T-cell (primary cell): ENCODE measurements around the gene ENPP6. TPM values are rescaled to one million over a fixed set of nuclear protein-coding genes. Genes with fewer than 3 reads are reported as not detected.

Source experiments
- ATAC-seq, 4 experiments: fragments of 200-7000 bp in 3 of 4; fragments of 150-1000 bp in 1 of 4; cut with Tn5 transposase; replicated peaks in 1 of 4; 1 replicate in 3 of 4; 2 replicates in 1 of 4; pipeline ENCODE4 v1.10.0; 2021; ENCODE audit warnings: moderate library complexity in 3 of 4, mild to moderate bottlenecking in 2 of 4, moderate number of reproducible peaks in 1 of 4
- CTCF ChIA-PET, 2 donors: fragments of 300-600 bp; sonication (Branson Sonifier 250); formaldehyde crosslinking; loops; one replicate each; lab custom pipeline; 2022; ENCODE audit warnings: antibody characterized with exemption in 2 of 2; lab: Charles Lee
- POLR2A ChIA-PET, 2 donors: fragments of 300-600 bp; sonication (Branson Sonifier 250); formaldehyde crosslinking; loops; one replicate each; lab custom pipeline; 2022; ENCODE audit warnings: antibody characterized with exemption in 2 of 2; lab: Charles Lee
- DNase-seq, 35 experiments: peaks; one replicate each; pipeline versions ENCODE4 v3.0.0 to v3.0.0-alpha.2; 2013 to 2023
- H3K27ac ChIP-seq: one replicate; pipeline ENCODE4 v1.5.1; 2013; ENCODE audit warnings: low read length
- H3K27me3 ChIP-seq, 2 experiments: replicated peaks in 1 of 2; 1 replicate in 1 of 2; 2 replicates in 1 of 2; pipeline versions ENCODE4 v1.6.1 to v1.7.0; 2013; ENCODE audit warnings: low read length in 1 of 2, mixed read lengths in 1 of 2; ENCODE audit not compliant: control insufficient read depth in 2 of 2, insufficient read depth in 2 of 2; ENCODE audit errors: extremely low read depth in 1 of 2
- H3K36me3 ChIP-seq, 2 donors: 1 replicate in 1 of 2; 2 replicates in 1 of 2; pipeline versions ENCODE4 v1.6.1 to v1.7.0; 2013; ENCODE audit warnings: low read length in 1 of 2; ENCODE audit not compliant: control insufficient read depth in 2 of 2, insufficient read depth in 1 of 2; ENCODE audit errors: extremely low read depth in 1 of 2
- H3K4me1 ChIP-seq, 2 experiments: 1 replicate in 1 of 2; 2 replicates in 1 of 2; pipeline versions ENCODE4 v1.6.1 to v1.7.0; 2013; ENCODE audit warnings: low read length in 2 of 2, mixed read lengths in 1 of 2; ENCODE audit not compliant: insufficient read depth in 2 of 2, control insufficient read depth in 1 of 2; ENCODE audit errors: extremely low read depth in 1 of 2
- H3K4me3 ChIP-seq, 2 donors: 1 replicate in 1 of 2; 2 replicates in 1 of 2; pipeline versions ENCODE4 v1.5.1 to v1.7.0; 2013; ENCODE audit warnings: mild to moderate bottlenecking in 2 of 2, low read length in 1 of 2, moderate library complexity in 1 of 2; ENCODE audit not compliant: control insufficient read depth in 1 of 2; ENCODE audit errors: extremely low read depth in 1 of 2
- H3K9me3 ChIP-seq: 2 replicates; pipeline ENCODE4 v1.7.0; 2013
- H3K27ac Mint-ChIP-seq, 2 donors: one replicate each; pipeline ENCODE4 v1.8.0; 2020 to 2021; ENCODE audit warnings: mild to moderate bottlenecking in 2 of 2, mixed read lengths in 2 of 2
- H3K27me3 Mint-ChIP-seq, 2 donors: one replicate each; pipeline ENCODE4 v1.8.0; 2021 to 2022; ENCODE audit warnings: mixed read lengths in 2 of 2
- H3K36me3 Mint-ChIP-seq: one replicate; pipeline ENCODE4 v1.8.0; 2021; ENCODE audit warnings: mixed read lengths
- H3K4me1 Mint-ChIP-seq, 3 donors: one replicate each; pipeline ENCODE4 v1.8.0; 2020 to 2022; ENCODE audit warnings: mixed read lengths in 3 of 3, mild to moderate bottlenecking in 1 of 3
- H3K4me3 Mint-ChIP-seq, 3 donors: one replicate each; pipeline ENCODE4 v1.8.0; 2020 to 2022; ENCODE audit warnings: mild to moderate bottlenecking in 3 of 3, mixed read lengths in 3 of 3, moderate library complexity in 3 of 3
- H3K9me3 Mint-ChIP-seq, 3 donors: one replicate each; pipeline ENCODE4 v1.8.0; 2020 to 2022; ENCODE audit warnings: mixed read lengths in 3 of 3
- WGBS: methylation state at CpG from one replicate; pipeline ENCODE4 v1.1.5; 2013; ENCODE audit warnings: missing lambda C conversion rate; ENCODE audit not compliant: insufficient coverage; 5-methylcytosine and 5-hydroxymethylcytosine counted together
- total RNA-seq, 35 experiments: library from RNA in 6 of 35; stranded (reverse) in 6 of 35; fragments of 120-200 nt in 1 of 35; gene quantifications; one replicate each; pipeline versions ENCODE4 v1.2.1 to v1.2.4 and lab custom pipeline; 2013 to 2026

The ENPP6 gene
- total RNA-seq, 5 donors from 2014 or later (not counting 1 experiment from before 2014, with no cell fraction given), result not detected

DNA sequence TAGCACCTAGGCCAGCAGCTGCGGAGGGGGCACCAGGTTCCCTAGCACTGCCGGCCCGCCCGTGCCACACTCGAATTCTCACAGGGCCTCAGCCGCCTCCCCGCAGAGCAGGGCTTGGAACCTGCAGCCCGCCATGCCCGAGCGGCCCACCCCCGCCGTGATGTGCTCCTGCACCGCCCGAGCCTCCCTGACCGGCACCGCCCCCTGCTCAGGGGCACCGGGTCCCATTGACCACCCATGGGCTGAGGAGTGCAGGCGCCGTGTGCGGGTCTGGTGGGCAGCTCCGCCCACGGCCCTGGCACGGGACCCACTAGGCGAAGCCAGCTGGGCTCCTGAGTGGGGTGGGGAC is 35.4 kb upstream of the ENPP6 start:
- Mint-ChIP-seq H3K36me3 (no peaks in the 10 kb centered on the region), H3K4me1 (peaks cover 0 to 6% (median 3%) of the 10 kb centered on the region in 3 donors), H3K4me3 (no peak overlapping the region), H3K9me3 (no peaks in the 10 kb centered on the region), H3K27me3 (no peaks in the 10 kb centered on the region), H3K27ac (no peak overlapping the region)
- 91% methylated on average over 17 of the region's 24 CpGs for WGBS
- ChIA-PET CTCF (interaction anchor here (0.8 to 3.3 kb wide), 5 partner anchors 11 to 128 kb away, joined by 3 to 8 read pairs (median 3); no protein-coding TSS in a partner anchor), POLR2A (no interaction called here)
- no peak overlapping the region for H3K4me3 ChIP-seq
- H3K27ac ChIP-seq, result no peak overlapping the region
- ATAC-seq (no peak), DNase-seq (no peak)
- no peaks in the 10 kb centered on the region for H3K9me3 ChIP-seq
- H3K4me1 ChIP-seq, result peaks cover 0 to 3% of the 10 kb centered on the region in 2 experiments
- peaks cover 0 to 7% of the 10 kb centered on the region in 2 experiments for H3K27me3 ChIP-seq
- H3K36me3 ChIP-seq, result peaks cover 0 to 3% of the 10 kb centered on the region in 2 donors

DNA sequence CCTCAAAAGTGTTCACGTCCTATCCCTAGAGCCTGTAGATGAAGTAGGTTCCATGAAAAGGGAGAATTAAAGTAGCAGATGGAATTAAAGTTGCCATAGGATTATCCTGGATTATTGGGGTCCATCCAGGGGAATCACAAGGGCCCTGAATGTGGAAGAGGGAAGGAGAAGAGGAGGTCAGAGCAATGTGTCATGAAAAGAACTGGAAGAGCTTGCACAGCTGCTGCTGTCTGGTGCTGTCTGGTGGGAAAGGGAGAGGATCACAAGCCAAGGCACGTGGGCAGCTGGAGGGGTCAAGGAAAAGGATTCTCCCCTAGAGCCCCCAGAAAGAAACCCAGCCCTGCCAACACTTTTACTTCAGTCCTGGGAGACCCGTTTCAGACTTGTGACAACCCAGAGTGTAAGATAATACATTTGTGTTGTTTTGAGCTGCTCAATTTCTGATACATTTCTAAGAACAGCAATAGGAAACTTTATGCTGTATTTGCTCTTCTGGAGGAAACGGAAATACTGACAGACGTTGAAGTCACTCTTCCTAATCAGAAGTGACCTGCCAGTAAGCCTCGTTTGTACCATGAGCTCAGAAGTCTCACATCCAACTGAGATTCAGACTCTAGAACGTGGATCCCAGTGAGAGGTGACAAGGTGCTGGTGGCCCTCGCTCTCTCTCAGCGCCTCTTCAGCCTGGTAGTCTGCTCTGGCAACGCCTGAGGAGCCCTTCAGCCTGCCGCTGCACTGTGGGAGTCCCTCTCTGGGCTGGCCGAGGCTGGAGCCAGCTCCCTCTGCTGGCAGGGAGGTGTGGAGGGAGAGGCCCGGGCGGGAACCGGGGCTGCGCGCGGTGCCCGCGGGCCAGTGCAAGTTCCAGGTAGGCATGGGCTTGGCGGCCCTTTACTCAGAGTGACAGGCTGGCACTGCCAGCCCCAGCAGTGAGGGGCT is 34.7 kb upstream of the ENPP6 start:
- ChIA-PET POLR2A (no interaction called here), CTCF (interaction anchor here (0.6 to 3.3 kb wide), 8 partner anchors 12 to 466 kb away, joined by 3 to 8 read pairs (median 4); no protein-coding TSS in a partner anchor)
- Histone ChIP-seq H3K36me3 (peaks cover 0 to 3% of the 10 kb centered on the region in 2 donors), H3K27me3 (peaks cover 0 to 4% of the 10 kb centered on the region in 2 experiments), H3K4me3 (no peak overlapping the region), H3K4me1 (peaks cover 0 to 3% of the 10 kb centered on the region in 2 experiments), H3K27ac (no peak overlapping the region), H3K9me3 (no peaks in the 10 kb centered on the region)
- ATAC-seq (no peak), DNase-seq (no peak)
- no peaks in the 10 kb centered on the region for H3K36me3 Mint-ChIP-seq
- WGBS, result 77% methylated on average over 14 of the region's 21 CpGs
- no peak overlapping the region for H3K4me3 Mint-ChIP-seq
- H3K4me1 Mint-ChIP-seq, result peaks cover 0 to 6% (median 3%) of the 10 kb centered on the region in 3 donors
- no peaks in the 10 kb centered on the region for H3K9me3 Mint-ChIP-seq
- peaks cover 0 to 2% of the 10 kb centered on the region in 2 donors for H3K27me3 Mint-ChIP-seq
- no peak overlapping the region for H3K27ac Mint-ChIP-seq

DNA sequence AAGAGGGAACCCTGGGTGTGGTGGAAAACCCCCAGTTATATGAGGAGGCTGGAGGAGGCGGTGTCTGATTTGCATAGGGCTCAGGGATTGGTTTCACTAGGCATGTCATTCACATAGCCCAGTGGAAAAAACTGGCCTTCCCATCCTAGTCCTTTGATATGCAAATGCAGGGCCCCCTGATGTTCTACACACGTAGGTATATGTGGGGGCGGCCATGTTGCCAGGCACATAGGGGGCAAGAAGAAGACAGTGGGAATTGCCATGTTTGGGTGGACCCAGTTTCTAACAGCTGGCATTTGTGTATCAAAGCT is 34.0 kb upstream of the ENPP6 start:
- H3K4me1 ChIP-seq, result peaks cover 0 to 3% of the 10 kb centered on the region in 2 experiments
- H3K36me3 Mint-ChIP-seq, result no peaks in the 10 kb centered on the region
- no peak for ATAC-seq
- CTCF ChIA-PET, result interaction anchor here (0.5 to 3.3 kb wide), 7 partner anchors 13 to 1128 kb away, joined by 3 to 8 read pairs (median 4); no protein-coding TSS in a partner anchor
- peaks cover 0 to 4% of the 10 kb centered on the region in 2 experiments for H3K27me3 ChIP-seq
- DNase-seq, result no peak
- H3K27ac ChIP-seq, result no peak overlapping the region
- H3K36me3 ChIP-seq, result peaks cover 0 to 3% of the 10 kb centered on the region in 2 donors
- no peaks in the 10 kb centered on the region for H3K9me3 Mint-ChIP-seq
- WGBS, result 50% methylated on average over 1 of the region's 3 CpGs
- peaks cover 0 to 6% (median 3%) of the 10 kb centered on the region in 3 donors for H3K4me1 Mint-ChIP-seq
- POLR2A ChIA-PET, result no interaction called here
- H3K9me3 ChIP-seq, result no peaks in the 10 kb centered on the region
- H3K27me3 Mint-ChIP-seq, result peaks cover 0 to 5% of the 10 kb centered on the region in 2 donors
- no peak overlapping the region for H3K4me3 ChIP-seq
- H3K4me3 Mint-ChIP-seq, result no peak overlapping the region
- H3K27ac Mint-ChIP-seq, result no peak overlapping the region

DNA sequence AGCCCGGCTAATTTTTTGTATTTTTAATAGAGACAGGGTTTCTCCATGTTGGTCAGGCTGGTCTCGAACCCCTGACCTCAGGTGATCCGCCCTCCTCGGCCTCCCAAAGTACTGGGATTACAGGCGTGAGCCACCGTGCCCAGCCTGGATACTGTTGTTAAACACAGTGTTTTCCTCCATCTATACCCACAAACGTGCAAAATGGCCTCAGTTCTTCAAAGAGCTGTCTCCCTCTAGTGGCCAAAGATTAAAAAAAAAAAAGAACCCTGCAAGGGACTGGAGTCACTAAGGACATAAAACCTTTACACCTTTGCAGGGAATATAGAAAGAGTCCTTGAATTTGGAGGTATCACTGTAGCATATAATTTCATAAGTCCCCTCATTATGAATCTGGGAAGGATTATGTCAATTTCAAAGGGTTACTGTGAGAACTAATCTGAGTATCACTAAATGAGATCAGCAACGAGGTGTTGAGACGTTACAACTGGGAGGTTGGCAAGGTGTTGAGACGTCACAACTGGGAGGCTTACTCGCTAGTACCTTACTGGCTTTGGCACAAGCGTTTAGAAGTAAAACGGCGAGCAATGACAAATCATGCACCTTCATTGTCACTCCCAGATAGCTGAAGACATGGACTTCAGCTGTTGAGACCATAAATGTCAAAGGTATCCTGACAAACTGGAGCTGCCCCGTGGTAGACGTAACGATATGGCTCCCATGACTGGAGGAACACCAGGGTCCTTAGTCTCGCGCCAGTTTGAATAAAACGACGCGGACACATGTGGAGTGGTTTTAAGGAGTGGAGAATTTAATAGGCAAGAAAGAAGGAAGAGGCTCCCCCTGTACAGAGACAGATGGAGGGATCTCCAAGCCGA is 33.4 kb upstream of the ENPP6 start:
- no peaks in the 10 kb centered on the region for H3K9me3 Mint-ChIP-seq

DNA sequence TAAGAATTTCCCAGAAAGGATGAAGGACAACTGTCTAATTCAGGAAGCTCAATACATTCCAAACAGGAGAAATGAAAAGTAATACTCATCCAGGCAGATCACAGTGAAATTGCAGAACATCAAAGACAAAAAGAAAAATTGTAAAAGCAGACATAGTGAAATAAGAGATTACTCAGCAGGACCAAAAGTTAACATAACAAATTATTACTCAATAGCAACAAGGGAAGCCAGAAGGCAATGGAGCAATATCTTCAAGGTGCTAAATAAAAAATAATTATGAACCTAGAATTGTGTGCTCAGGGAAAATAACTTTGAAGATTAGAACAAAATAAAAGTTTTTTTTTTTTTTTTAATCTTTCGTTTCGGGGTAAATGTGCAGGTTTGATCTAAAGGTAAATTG is 30.5 kb upstream of the ENPP6 start:
- H3K4me1 Mint-ChIP-seq, result peaks cover 0 to 6% (median 3%) of the 10 kb centered on the region in 3 donors
- no CpG with 5 or more reads among the region's 2 CpGs for WGBS
- H3K27ac ChIP-seq, result no peak overlapping the region
- CTCF ChIA-PET, result interaction anchor here (0.6 to 2.5 kb wide), 8 partner anchors 11 to 750 kb away, joined by 3 to 14 read pairs (median 5); no protein-coding TSS in a partner anchor
- H3K36me3 Mint-ChIP-seq, result no peaks in the 10 kb centered on the region
- DNase-seq, result no peak
- no peaks in the 10 kb centered on the region for H3K9me3 Mint-ChIP-seq
- H3K27me3 ChIP-seq, result peaks cover 0 to 4% of the 10 kb centered on the region in 2 experiments
- POLR2A ChIA-PET, result interaction anchor here in 1 of 2 donors (0.6 kb wide), 1 partner anchor 295 kb away, joined by 5 read pairs; no protein-coding TSS in a partner anchor
- H3K27ac Mint-ChIP-seq, result no peak overlapping the region
- no peak for ATAC-seq
- peaks cover 0 to 3% of the 10 kb centered on the region in 2 experiments for H3K4me1 ChIP-seq
- no peak overlapping the region for H3K4me3 ChIP-seq
- peaks cover 0 to 6% of the 10 kb centered on the region in 2 donors for H3K27me3 Mint-ChIP-seq
- no peak overlapping the region for H3K4me3 Mint-ChIP-seq
- peaks cover 0 to 3% of the 10 kb centered on the region in 2 donors for H3K36me3 ChIP-seq
- H3K9me3 ChIP-seq, result no peaks in the 10 kb centered on the region

More for the DNA sequence above, 33.4 kb upstream of the ENPP6 start:
- peaks cover 0 to 4% of the 10 kb centered on the region in 2 experiments for H3K27me3 ChIP-seq
- POLR2A ChIA-PET, result no interaction called here
- H3K4me3 ChIP-seq, result no peak overlapping the region
- H3K9me3 ChIP-seq, result no peaks in the 10 kb centered on the region
- DNase-seq (peak in 2 of 35 experiments; percentile 16 to 75), ATAC-seq (peak in 3 of 4 experiments; percentile 47 to 75 (median 75))
- peaks cover 0 to 3% of the 10 kb centered on the region in 2 experiments for H3K4me1 ChIP-seq
- Mint-ChIP-seq H3K4me3 (no peak overlapping the region), H3K36me3 (no peaks in the 10 kb centered on the region), H3K4me1 (peaks cover 0 to 6% (median 3%) of the 10 kb centered on the region in 3 donors), H3K27me3 (peaks cover 0 to 6% of the 10 kb centered on the region in 2 donors), H3K27ac (no peak overlapping the region)
- peaks cover 0 to 3% of the 10 kb centered on the region in 2 donors for H3K36me3 ChIP-seq
- H3K27ac ChIP-seq, result no peak overlapping the region
- WGBS, result 65% methylated on average over 16 of the region's 23 CpGs
- CTCF ChIA-PET, result interaction anchor here (0.5 to 3.3 kb wide), 9 partner anchors 13 to 1127 kb away, joined by 3 to 8 read pairs (median 4); no protein-coding TSS in a partner anchor
